Bronchial epithelial cell (primary cell): Measurements from ENCODE around the gene ITGA2B. TPM values are rescaled to one million over a fixed set of nuclear protein-coding genes. Genes with fewer than 3 reads are reported as not detected.

Experiments
- DNase-seq: peaks from one replicate; pipeline ENCODE4 v3.0.0-alpha.2; 2010; ENCODE audit warnings: low read depth
- FAIRE-seq: peaks from 2 replicates; lab custom pipeline; 2011; peaks lifted over from hg19 to GRCh38; lab: Jason Lieb, UNC
- H3K27me3 ChIP-seq: 2 replicates; pipeline ENCODE4 v1.5.1; 2011; ENCODE audit warnings: low read length; ENCODE audit not compliant: control insufficient read depth, insufficient read depth
- H3K36me3 ChIP-seq: 2 replicates; pipeline ENCODE4 v1.5.1; 2011; ENCODE audit warnings: low read length; ENCODE audit not compliant: control insufficient read depth, insufficient read depth
- H3K4me3 ChIP-seq: 2 replicates; pipeline ENCODE4 v1.5.1; 2011; ENCODE audit warnings: mild to moderate bottlenecking, low read depth, low read length, control low read depth
- CTCF ChIP-seq: IDR thresholded peaks from 2 replicates; pipeline ENCODE4 v1.5.1; 2011; ENCODE audit warnings: mild to moderate bottlenecking, moderate library complexity, low read length, control low read depth, inconsistent platforms; ENCODE audit not compliant: insufficient read depth, severe bottlenecking
- total RNA-seq: library from RNA; depleted of rRNA; stranded (reverse); fragments of >200 nt; gene quantifications from 2 replicates; pipeline ENCODE4 v1.2.1, GENCODE V29; 2014

Gene ITGA2B
- total RNA-seq, 1 donor from 2014 or later: not detected

- FAIRE-seq (no peak), DNase-seq (no peak)
- TF ChIP-seq CTCF: no peak
- H3K27me3 ChIP-seq: peaks cover 4% of the 10 kb centered on the region
- no peak overlapping the region for H3K4me3 ChIP-seq
- H3K36me3 ChIP-seq: no peaks in the 10 kb centered on the region
Measured at GRCh38 chr17:44358066-44358465, 31.4 kb downstream of the ITGA2B start.

DNA sequence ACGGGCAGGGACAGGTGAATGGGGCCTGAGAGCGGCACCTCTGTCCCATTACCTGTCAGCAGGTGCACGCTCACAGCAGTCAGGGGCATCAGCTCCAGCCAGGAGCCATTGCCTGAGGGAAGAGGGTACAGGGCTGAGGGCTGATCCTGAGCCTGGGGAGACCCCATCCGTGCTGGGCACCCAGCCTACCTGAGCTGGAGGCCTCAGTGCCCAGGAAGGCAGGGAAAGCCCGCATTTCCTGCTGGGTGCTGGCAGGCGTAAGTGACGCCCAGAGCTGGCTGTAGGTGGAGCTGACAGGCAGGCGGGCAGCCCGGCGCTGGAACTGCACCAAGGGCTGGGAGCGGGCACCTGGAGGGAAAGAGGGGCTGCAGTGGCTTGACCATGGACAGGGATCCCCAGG is 33.2 kb downstream of the ITGA2B start:
- Histone ChIP-seq H3K36me3 (peaks cover 15% of the 10 kb centered on the region), H3K27me3 (no peaks in the 10 kb centered on the region), H3K4me3 (no peak overlapping the region)
- DNase-seq: no peak
- TF ChIP-seq CTCF: no peak
- no peak for FAIRE-seq

- DNase-seq (no peak), FAIRE-seq (no peak)
- Histone ChIP-seq H3K4me3 (no peak overlapping the region), H3K36me3 (peaks cover 20% of the 10 kb centered on the region), H3K27me3 (no peaks in the 10 kb centered on the region)
- no peak for TF ChIP-seq CTCF
Measured at GRCh38 chr17:44355642-44356099, 33.8 kb downstream of the ITGA2B start.

GRCh38 chr17:44354582-44355561 is 34.6 kb downstream of the ITGA2B start:
- no peak overlapping the region for H3K4me3 ChIP-seq
- H3K36me3 ChIP-seq: peaks cover 26% of the 10 kb centered on the region
- no peaks in the 10 kb centered on the region for H3K27me3 ChIP-seq
- DNase-seq (no peak), FAIRE-seq (no peak)
- TF ChIP-seq CTCF: peak; percentile 35

DNA sequence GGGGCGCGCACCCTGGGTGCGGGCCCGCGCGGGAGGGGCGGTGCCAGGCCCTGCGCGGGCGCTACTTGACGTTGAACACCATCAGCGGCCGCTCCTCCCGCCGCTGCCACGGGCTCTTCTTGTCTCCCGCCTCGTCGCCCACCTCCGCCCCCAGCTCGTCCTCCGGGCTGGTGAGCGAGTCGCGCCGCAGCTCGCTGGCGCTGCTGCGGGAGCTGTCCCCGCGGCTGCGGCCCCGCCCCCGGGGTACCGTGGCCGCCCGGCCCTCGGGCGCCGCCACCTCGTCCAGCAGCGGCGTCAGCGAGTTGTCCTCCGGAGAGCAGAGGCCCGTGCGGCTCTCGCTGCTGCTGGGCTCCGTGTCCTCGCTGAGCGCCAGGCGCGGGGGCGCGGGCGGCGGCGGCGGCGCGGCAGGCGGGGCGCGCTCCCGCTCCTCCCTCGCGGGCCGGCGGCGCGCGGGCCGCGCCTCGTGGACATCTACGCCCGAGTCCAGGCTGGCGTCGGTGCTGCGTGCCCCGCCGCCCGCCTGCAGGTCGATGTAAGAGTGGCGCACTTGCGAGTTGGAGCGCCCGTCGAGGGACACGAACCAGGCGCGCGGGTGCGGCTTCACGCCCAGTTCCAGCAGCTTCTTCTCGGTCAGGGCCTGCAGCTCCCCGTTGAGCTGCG is 35.6 kb downstream of the ITGA2B start:
- TF ChIP-seq CTCF: no peak
- FAIRE-seq: no peak
- Histone ChIP-seq H3K4me3 (peak overlapping the region; percentile 10), H3K27me3 (no peaks in the 10 kb centered on the region), H3K36me3 (peaks cover 32% of the 10 kb centered on the region)
- DNase-seq: no peak
